Activated CD4-positive, alpha-beta T cell treated with anti-CD3 and anti-CD28 coated beads, Interleukin-2, amount 10 ng/mL, durations not matched to agents 7 days and 5 days (primary cell): ENCODE data around the gene DENND1A. TPM values are rescaled to one million over a fixed set of nuclear protein-coding genes. Genes with fewer than 3 reads are reported as not detected.
A peak's percentile ranks its signal among the peaks of the same experiment; 100 is the strongest.

Experiments used
- CTCF ChIA-PET: fragments of 350-600 bp; sonication (Branson Sonifier 250); formaldehyde crosslinking; loops from one replicate; lab custom pipeline; 2021; ENCODE audit warnings: antibody characterized with exemption; lab: Charles Lee
- POLR2A ChIA-PET: fragments of 350-600 bp; sonication (Branson Sonifier 250); formaldehyde crosslinking; loops from one replicate; lab custom pipeline; 2021; ENCODE audit warnings: antibody characterized with exemption; lab: Charles Lee
- DNase-seq: peaks from one replicate; pipeline ENCODE4 v3.0.0-alpha.2; 2020
- H3K27ac Mint-ChIP-seq: one replicate; pipeline ENCODE4 v1.8.0; 2021; ENCODE audit warnings: mild to moderate bottlenecking, moderate library complexity, mixed read lengths
- H3K27me3 Mint-ChIP-seq: one replicate; pipeline ENCODE4 v1.8.0; 2021; ENCODE audit warnings: mixed read lengths
- H3K36me3 Mint-ChIP-seq: one replicate; pipeline ENCODE4 v1.8.0; 2021; ENCODE audit warnings: low read depth, mixed read lengths
- H3K4me1 Mint-ChIP-seq: one replicate; pipeline ENCODE4 v1.8.0; 2021; ENCODE audit warnings: mixed read lengths
- H3K4me3 Mint-ChIP-seq: one replicate; pipeline ENCODE4 v1.8.0; 2021; ENCODE audit warnings: mild to moderate bottlenecking, moderate library complexity, mixed read lengths
- H3K9me3 Mint-ChIP-seq: one replicate; pipeline ENCODE4 v1.8.0; 2021; ENCODE audit warnings: mixed read lengths
- total RNA-seq, 2 experiments: library from RNA; stranded (reverse); gene quantifications; one replicate each; pipeline ENCODE4 v1.2.3, GENCODE V29; 2021

The DENND1A gene
- total RNA-seq, 2 experiments from 2014 or later: 15.5 to 21.2 TPM

- H3K4me3 Mint-ChIP-seq: no peak overlapping the region
- H3K4me1 Mint-ChIP-seq: peaks cover 2% of the 10 kb centered on the region
- ChIA-PET CTCF (no interaction called here), POLR2A (no interaction called here)
- H3K9me3 Mint-ChIP-seq: no peaks in the 10 kb centered on the region
- no peak overlapping the region for H3K27ac Mint-ChIP-seq
- H3K36me3 Mint-ChIP-seq: no peaks in the 10 kb centered on the region
- no peaks in the 10 kb centered on the region for H3K27me3 Mint-ChIP-seq
- DNase-seq: no peak
These were observed 514.7 kb downstream of the DENND1A start for GRCh38 chr9:123414936-123415930.

GRCh38 chr9:123414204-123414603 is 515.7 kb downstream of the DENND1A start:
- no peak for DNase-seq
- Mint-ChIP-seq H3K27ac (no peak overlapping the region), H3K27me3 (no peaks in the 10 kb centered on the region), H3K36me3 (no peaks in the 10 kb centered on the region), H3K4me3 (no peak overlapping the region), H3K9me3 (no peaks in the 10 kb centered on the region), H3K4me1 (peaks cover 2% of the 10 kb centered on the region)
- ChIA-PET POLR2A (no interaction called here), CTCF (no interaction called here)

- H3K9me3 Mint-ChIP-seq: no peaks in the 10 kb centered on the region
- POLR2A ChIA-PET: no interaction called here
- CTCF ChIA-PET: interaction anchor here (0.6 kb wide), 1 partner anchor 1381 kb away, joined by 3 read pairs; no protein-coding TSS in a partner anchor
- no peaks in the 10 kb centered on the region for H3K27me3 Mint-ChIP-seq
- H3K4me1 Mint-ChIP-seq: no peaks in the 10 kb centered on the region
- no peak for DNase-seq
- H3K36me3 Mint-ChIP-seq: no peaks in the 10 kb centered on the region
- no peak overlapping the region for H3K4me3 Mint-ChIP-seq
- no peak overlapping the region for H3K27ac Mint-ChIP-seq
These were observed 517.6 kb downstream of the DENND1A start for GRCh38 chr9:123412171-123412820.

GRCh38 chr9:123411636-123412035 is 518.3 kb downstream of the DENND1A start:
- no peak overlapping the region for H3K4me3 Mint-ChIP-seq
- no peaks in the 10 kb centered on the region for H3K9me3 Mint-ChIP-seq
- no peaks in the 10 kb centered on the region for H3K4me1 Mint-ChIP-seq
- no peaks in the 10 kb centered on the region for H3K27me3 Mint-ChIP-seq
- no peak overlapping the region for H3K27ac Mint-ChIP-seq
- H3K36me3 Mint-ChIP-seq: no peaks in the 10 kb centered on the region
- DNase-seq: no peak
- ChIA-PET CTCF (interaction anchor here (0.6 to 0.9 kb wide), 2 partner anchors 12 to 101 kb away, joined by 3 to 4 read pairs; no protein-coding TSS in a partner anchor), POLR2A (no interaction called here)

- H3K4me1 Mint-ChIP-seq: no peaks in the 10 kb centered on the region
- H3K4me3 Mint-ChIP-seq: no peak overlapping the region
- no peaks in the 10 kb centered on the region for H3K9me3 Mint-ChIP-seq
- no peaks in the 10 kb centered on the region for H3K36me3 Mint-ChIP-seq
- H3K27ac Mint-ChIP-seq: no peak overlapping the region
- POLR2A ChIA-PET: no interaction called here
- H3K27me3 Mint-ChIP-seq: no peaks in the 10 kb centered on the region
- CTCF ChIA-PET: interaction anchor here (0.6 to 0.9 kb wide), 2 partner anchors 11 to 102 kb away, joined by 3 to 4 read pairs; no protein-coding TSS in a partner anchor
- DNase-seq: no peak
These were observed 518.7 kb downstream of the DENND1A start for GRCh38 chr9:123411191-123411590.

- no peaks in the 10 kb centered on the region for H3K36me3 Mint-ChIP-seq
- POLR2A ChIA-PET: no interaction called here
- no peak overlapping the region for H3K27ac Mint-ChIP-seq
- H3K4me1 Mint-ChIP-seq: no peaks in the 10 kb centered on the region
- DNase-seq: no peak
- H3K4me3 Mint-ChIP-seq: no peak overlapping the region
- H3K27me3 Mint-ChIP-seq: no peaks in the 10 kb centered on the region
- H3K9me3 Mint-ChIP-seq: no peaks in the 10 kb centered on the region
- CTCF ChIA-PET: interaction anchor here (1.0 kb wide), 1 partner anchor 22 kb away, joined by 3 read pairs; no protein-coding TSS in a partner anchor
These were observed 519.5 kb downstream of the DENND1A start for GRCh38 chr9:123410281-123410910.

- no peaks in the 10 kb centered on the region for H3K4me1 Mint-ChIP-seq
- H3K4me3 Mint-ChIP-seq: no peak overlapping the region
- CTCF ChIA-PET: interaction anchor here (1.1 kb wide), 1 partner anchor 33 kb away, joined by 3 read pairs; no protein-coding TSS in a partner anchor
- POLR2A ChIA-PET: no interaction called here
- H3K36me3 Mint-ChIP-seq: no peaks in the 10 kb centered on the region
- DNase-seq: no peak
- no peaks in the 10 kb centered on the region for H3K9me3 Mint-ChIP-seq
- H3K27ac Mint-ChIP-seq: no peak overlapping the region
- no peaks in the 10 kb centered on the region for H3K27me3 Mint-ChIP-seq
These were observed 521.3 kb downstream of the DENND1A start for GRCh38 chr9:123408313-123409262.

GRCh38 chr9:123407217-123407851 is 522.6 kb downstream of the DENND1A start:
- Mint-ChIP-seq H3K4me1 (no peaks in the 10 kb centered on the region), H3K27ac (no peak overlapping the region), H3K27me3 (no peaks in the 10 kb centered on the region), H3K36me3 (no peaks in the 10 kb centered on the region), H3K9me3 (no peaks in the 10 kb centered on the region), H3K4me3 (no peak overlapping the region)
- ChIA-PET CTCF (interaction anchor here (1.1 kb wide), 1 partner anchor 31 kb away, joined by 3 read pairs; no protein-coding TSS in a partner anchor), POLR2A (no interaction called here)
- no peak for DNase-seq

- Mint-ChIP-seq H3K4me3 (no peak overlapping the region), H3K27ac (peak overlapping the region; percentile 65), H3K27me3 (no peaks in the 10 kb centered on the region), H3K36me3 (no peaks in the 10 kb centered on the region), H3K4me1 (no peaks in the 10 kb centered on the region), H3K9me3 (no peaks in the 10 kb centered on the region)
- CTCF ChIA-PET: no interaction called here
- DNase-seq: no peak
- POLR2A ChIA-PET: no interaction called here
These were observed 523.2 kb downstream of the DENND1A start for GRCh38 chr9:123406691-123407216.

- Mint-ChIP-seq H3K27me3 (no peaks in the 10 kb centered on the region), H3K9me3 (no peaks in the 10 kb centered on the region), H3K4me3 (no peak overlapping the region), H3K27ac (no peak overlapping the region), H3K4me1 (no peaks in the 10 kb centered on the region), H3K36me3 (no peaks in the 10 kb centered on the region)
- no peak for DNase-seq
- CTCF ChIA-PET: interaction anchor here (0.6 kb wide), 1 partner anchor 32 kb away, joined by 3 read pairs; no protein-coding TSS in a partner anchor
- POLR2A ChIA-PET: no interaction called here
These were observed 523.9 kb downstream of the DENND1A start for GRCh38 chr9:123406016-123406415.

- H3K4me3 Mint-ChIP-seq: no peak overlapping the region
- DNase-seq: no peak
- no peaks in the 10 kb centered on the region for H3K4me1 Mint-ChIP-seq
- ChIA-PET CTCF (interaction anchor here (0.7 kb wide), 1 partner anchor 18 kb away, joined by 3 read pairs; no protein-coding TSS in a partner anchor), POLR2A (no interaction called here)
- H3K9me3 Mint-ChIP-seq: no peaks in the 10 kb centered on the region
- H3K27ac Mint-ChIP-seq: no peak overlapping the region
- H3K27me3 Mint-ChIP-seq: no peaks in the 10 kb centered on the region
- H3K36me3 Mint-ChIP-seq: no peaks in the 10 kb centered on the region
These were observed 526.9 kb downstream of the DENND1A start for GRCh38 chr9:123402981-123403509.
